SK-N-SH treated with all-trans-retinoic acid at 6 μM for 48 hours (cell line): ENCODE measurements around the gene NALF2.

ENCODE experiments used
- ATAC-seq: fragments of 200-7000 bp; cut with Tn5 transposase; 3 replicates; pipeline ENCODE4 v1.9.1; 2020; ENCODE audit warnings: mild to moderate bottlenecking, moderate library complexity
- ARNTL ChIP-seq: fragments of 450-650 bp; formaldehyde crosslinking; IDR thresholded peaks from 2 replicates; pipeline ENCODE4 v1.5.0; 2020; ENCODE audit warnings: low read depth, mild to moderate bottlenecking, moderate library complexity, borderline replicate concordance
- BACH2 ChIP-seq: fragments of 250-450 bp; sonication (Bioruptor Pico); IDR thresholded peaks from 2 replicates; pipeline ENCODE4 v1.9.0; 2021; ENCODE audit warnings: mild to moderate bottlenecking, borderline replicate concordance
- CSDC2 ChIP-seq: fragments of 250-450 bp; sonication (Bioruptor Pico); IDR thresholded peaks from 2 replicates; pipeline ENCODE4 v1.5.0; 2020; ENCODE audit warnings: mild to moderate bottlenecking, moderate library complexity
- CSRNP3 ChIP-seq: fragments of 250-450 bp; sonication (Bioruptor Pico); IDR thresholded peaks from 2 replicates; pipeline ENCODE4 v1.5.1; 2021; ENCODE audit warnings: mild to moderate bottlenecking, moderate library complexity
- ESRRG ChIP-seq: fragments of 250-450 bp; sonication (Bioruptor Pico); IDR thresholded peaks from 2 replicates; pipeline ENCODE4 v1.6.1; 2021; ENCODE audit warnings: mild to moderate bottlenecking
- GLIS3 ChIP-seq: fragments of 250-450 bp; sonication (Bioruptor Pico); IDR thresholded peaks from 2 replicates; pipeline ENCODE4 v1.5.0; 2020; ENCODE audit warnings: mild to moderate bottlenecking, moderate library complexity
- ISL1 ChIP-seq: fragments of 250-450 bp; sonication (Bioruptor Pico); IDR thresholded peaks from 2 replicates; pipeline ENCODE4 v2.1.2; 2022; ENCODE audit warnings: mild to moderate bottlenecking, moderate library complexity
- OSR1 ChIP-seq: fragments of 250-450 bp; sonication (Bioruptor Pico); IDR thresholded peaks from 2 replicates; pipeline ENCODE4 v1.8.0; 2022; ENCODE audit warnings: moderate library complexity, mild to moderate bottlenecking, inconsistent platforms
- PPARA ChIP-seq: fragments of 250-450 bp; sonication (Bioruptor Pico); IDR thresholded peaks from 2 replicates; pipeline ENCODE4 v1.5.0; 2020; ENCODE audit warnings: mild to moderate bottlenecking, borderline replicate concordance
- RARB ChIP-seq: fragments of 250-450 bp; sonication (Bioruptor Pico); IDR thresholded peaks from 2 replicates; pipeline ENCODE4 v1.8.0; 2021; ENCODE audit warnings: mild to moderate bottlenecking, moderate library complexity
- SNAI2 ChIP-seq: fragments of 250-450 bp; sonication (Bioruptor Pico); IDR thresholded peaks from 2 replicates; pipeline ENCODE4 v1.5.0; 2020; ENCODE audit warnings: mild to moderate bottlenecking, moderate library complexity
- TCF4 ChIP-seq: fragments of 250-450 bp; sonication (Bioruptor Pico); IDR thresholded peaks from 2 replicates; pipeline ENCODE4 v1.8.0; 2021; ENCODE audit warnings: mild to moderate bottlenecking, moderate library complexity, borderline replicate concordance
- TOX ChIP-seq: fragments of 250-450 bp; sonication (Bioruptor Pico); IDR thresholded peaks from 2 replicates; pipeline ENCODE4 v1.8.0; 2021; ENCODE audit warnings: mild to moderate bottlenecking, moderate library complexity, borderline replicate concordance
- ZC3H10 ChIP-seq: fragments of 250-450 bp; sonication (Bioruptor Pico); IDR thresholded peaks from 2 replicates; pipeline ENCODE4 v1.5.1; 2021; ENCODE audit warnings: mild to moderate bottlenecking, moderate library complexity
- ZFP3 ChIP-seq: fragments of 250-450 bp; sonication (Bioruptor Pico); IDR thresholded peaks from 2 replicates; pipeline ENCODE4 v1.5.0; 2020; ENCODE audit warnings: mild to moderate bottlenecking, moderate library complexity
- ZFP30 ChIP-seq: fragments of 450-650 bp; formaldehyde crosslinking; IDR thresholded peaks from 2 replicates; pipeline ENCODE4 v1.5.0; 2022; ENCODE audit warnings: mild to moderate bottlenecking, moderate library complexity
- ZNF565 ChIP-seq: fragments of 450-650 bp; formaldehyde crosslinking; conservative IDR thresholded peaks from 2 replicates; pipeline ENCODE4 v1.5.0; 2020; ENCODE audit warnings: low read depth, mild to moderate bottlenecking, moderate library complexity
- ZNF70 ChIP-seq: fragments of 450-650 bp; formaldehyde crosslinking; IDR thresholded peaks from 2 replicates; pipeline ENCODE4 v1.5.0; 2020; ENCODE audit warnings: mild to moderate bottlenecking, moderate library complexity
- ZNF8 ChIP-seq: fragments of 450-650 bp; formaldehyde crosslinking; IDR thresholded peaks from 2 replicates; pipeline ENCODE4 v1.5.0; 2020; ENCODE audit warnings: mild to moderate bottlenecking, moderate library complexity
- TF ChIP-seq, protein P1 (sequence below): fragments of 250-450 bp; sonication (Bioruptor Pico); IDR thresholded peaks from 2 replicates; pipeline ENCODE4 v1.8.0; 2021; ENCODE audit warnings: low read depth, mild to moderate bottlenecking, moderate library complexity, borderline replicate concordance
- TF ChIP-seq, protein P2 (sequence below): fragments of 250-450 bp; sonication (Bioruptor Pico); IDR thresholded peaks from 2 replicates; pipeline ENCODE4 v1.8.0; 2020; ENCODE audit warnings: mild to moderate bottlenecking, moderate library complexity, borderline replicate concordance

The NALF2 gene

DNA sequence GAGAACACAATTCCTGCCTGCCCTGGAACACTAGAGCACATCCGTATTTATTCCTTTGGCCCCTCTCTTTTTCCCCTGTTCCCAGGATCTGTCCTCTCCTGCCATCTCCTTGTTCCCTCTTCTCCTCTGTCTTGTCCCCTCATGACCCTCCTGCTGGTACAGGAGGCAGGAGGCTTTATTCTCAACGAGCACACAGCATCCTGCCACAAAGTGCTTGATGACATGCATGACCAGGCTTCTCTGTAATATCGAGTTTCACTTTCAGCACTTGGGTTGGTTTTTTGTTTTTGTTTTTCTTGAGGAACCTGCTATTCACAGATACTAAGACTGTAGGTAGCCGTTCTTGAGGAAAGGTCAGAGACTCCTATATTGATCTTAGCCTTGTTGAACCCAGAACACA is 35.3 kb downstream of the NALF2 start (continued):
- TF ChIP-seq, protein P1, sequence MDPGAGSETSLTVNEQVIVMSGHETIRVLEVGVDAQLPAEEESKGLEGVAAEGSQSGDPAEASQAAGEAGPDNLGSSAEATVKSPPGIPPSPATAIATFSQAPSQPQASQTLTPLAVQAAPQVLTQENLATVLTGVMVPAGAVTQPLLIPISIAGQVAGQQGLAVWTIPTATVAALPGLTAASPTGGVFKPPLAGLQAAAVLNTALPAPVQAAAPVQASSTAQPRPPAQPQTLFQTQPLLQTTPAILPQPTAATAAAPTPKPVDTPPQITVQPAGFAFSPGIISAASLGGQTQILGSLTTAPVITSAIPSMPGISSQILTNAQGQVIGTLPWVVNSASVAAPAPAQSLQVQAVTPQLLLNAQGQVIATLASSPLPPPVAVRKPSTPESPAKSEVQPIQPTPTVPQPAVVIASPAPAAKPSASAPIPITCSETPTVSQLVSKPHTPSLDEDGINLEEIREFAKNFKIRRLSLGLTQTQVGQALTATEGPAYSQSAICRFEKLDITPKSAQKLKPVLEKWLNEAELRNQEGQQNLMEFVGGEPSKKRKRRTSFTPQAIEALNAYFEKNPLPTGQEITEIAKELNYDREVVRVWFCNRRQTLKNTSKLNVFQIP (CRISPR knock-in tag) = no peak
- TF ChIP-seq ZNF70 (CRISPR knock-in tag) (no peak), ZNF8 (no peak)

- no peak for ATAC-seq
- TF ChIP-seq, protein P1 (CRISPR knock-in tag) = no peak
- TF ChIP-seq ZC3H10 (CRISPR knock-in tag) = no peak
- TF ChIP-seq BACH2 (CRISPR knock-in tag) = no peak
- TF ChIP-seq GLIS3 (CRISPR knock-in tag) = no peak
- no peak for TF ChIP-seq TCF4 (CRISPR knock-in tag)
- TF ChIP-seq ZNF8 = no peak
- TF ChIP-seq PPARA = no peak
- TF ChIP-seq ZFP30 (CRISPR knock-in tag) = no peak
Measured at GRCh38 chrX:69541956-69542355, 37.8 kb downstream of the NALF2 start.

- ATAC-seq = no peak
- TF ChIP-seq ARNTL (CRISPR knock-in tag) = no peak
- TF ChIP-seq CSRNP3 (CRISPR knock-in tag) = no peak
- TF ChIP-seq GLIS3 (CRISPR knock-in tag) = no peak
- TF ChIP-seq RARB (CRISPR knock-in tag) = no peak
- no peak for TF ChIP-seq ZNF565 (CRISPR knock-in tag)
- TF ChIP-seq OSR1 (CRISPR knock-in tag) = no peak
- TF ChIP-seq, protein P1 (CRISPR knock-in tag) = no peak
- no peak for TF ChIP-seq ZFP30 (CRISPR knock-in tag)
- TF ChIP-seq ZNF8 = no peak
- no peak for TF ChIP-seq ZNF70 (CRISPR knock-in tag)
- no peak for TF ChIP-seq ISL1 (CRISPR knock-in tag)
- no peak for TF ChIP-seq BACH2 (CRISPR knock-in tag)
- TF ChIP-seq ZFP3 (CRISPR knock-in tag) = no peak
- TF ChIP-seq SNAI2 = no peak
- TF ChIP-seq ZC3H10 (CRISPR knock-in tag) = no peak
- no peak for TF ChIP-seq TCF4 (CRISPR knock-in tag)
- no peak for TF ChIP-seq ESRRG (CRISPR knock-in tag)
- TF ChIP-seq, protein P2, sequence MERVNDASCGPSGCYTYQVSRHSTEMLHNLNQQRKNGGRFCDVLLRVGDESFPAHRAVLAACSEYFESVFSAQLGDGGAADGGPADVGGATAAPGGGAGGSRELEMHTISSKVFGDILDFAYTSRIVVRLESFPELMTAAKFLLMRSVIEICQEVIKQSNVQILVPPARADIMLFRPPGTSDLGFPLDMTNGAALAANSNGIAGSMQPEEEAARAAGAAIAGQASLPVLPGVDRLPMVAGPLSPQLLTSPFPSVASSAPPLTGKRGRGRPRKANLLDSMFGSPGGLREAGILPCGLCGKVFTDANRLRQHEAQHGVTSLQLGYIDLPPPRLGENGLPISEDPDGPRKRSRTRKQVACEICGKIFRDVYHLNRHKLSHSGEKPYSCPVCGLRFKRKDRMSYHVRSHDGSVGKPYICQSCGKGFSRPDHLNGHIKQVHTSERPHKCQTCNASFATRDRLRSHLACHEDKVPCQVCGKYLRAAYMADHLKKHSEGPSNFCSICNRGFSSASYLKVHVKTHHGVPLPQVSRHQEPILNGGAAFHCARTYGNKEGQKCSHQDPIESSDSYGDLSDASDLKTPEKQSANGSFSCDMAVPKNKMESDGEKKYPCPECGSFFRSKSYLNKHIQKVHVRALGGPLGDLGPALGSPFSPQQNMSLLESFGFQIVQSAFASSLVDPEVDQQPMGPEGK = no peak
Measured at GRCh38 chrX:69543572-69543971, 39.4 kb downstream of the NALF2 start.

DNA sequence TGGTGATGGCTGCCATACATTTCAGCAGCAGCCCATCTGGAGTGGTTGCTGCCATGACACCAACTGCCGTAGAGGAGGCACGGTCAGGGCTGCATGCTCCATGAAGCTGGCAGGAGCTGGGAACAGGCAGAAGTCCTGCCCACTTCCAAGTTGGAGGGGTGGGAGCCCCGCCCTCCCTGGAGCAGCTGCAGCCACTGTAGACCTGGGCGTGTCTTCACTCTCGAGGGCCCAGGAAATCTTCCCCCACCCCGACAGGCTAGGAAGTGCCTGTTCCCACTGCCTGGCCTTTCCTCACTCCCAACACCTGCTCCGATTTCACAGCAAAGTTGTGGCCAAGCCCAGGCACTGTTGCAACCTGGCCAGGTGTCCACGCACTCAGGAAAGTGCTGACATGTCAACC is 42.3 kb downstream of the NALF2 start:
- TF ChIP-seq CSRNP3 (CRISPR knock-in tag) = no peak
- TF ChIP-seq PPARA = no peak
- TF ChIP-seq OSR1 (CRISPR knock-in tag) = no peak
- TF ChIP-seq ZC3H10 (CRISPR knock-in tag) = no peak
- TF ChIP-seq TCF4 (CRISPR knock-in tag) = no peak
- TF ChIP-seq ZFP3 (CRISPR knock-in tag) = no peak
- no peak for TF ChIP-seq ESRRG (CRISPR knock-in tag)
- TF ChIP-seq SNAI2 = no peak
- TF ChIP-seq BACH2 (CRISPR knock-in tag) = no peak
- no peak for TF ChIP-seq ZNF8
- no peak for TF ChIP-seq GLIS3 (CRISPR knock-in tag)
- no peak for TF ChIP-seq ZNF565 (CRISPR knock-in tag)
- TF ChIP-seq TOX = no peak
- no peak for TF ChIP-seq CSDC2 (CRISPR knock-in tag)
- TF ChIP-seq, protein P1 (CRISPR knock-in tag) = no peak
- ATAC-seq = no peak
